Cerebellar cortex (tissue), 1 donor: ENCODE data around the gene INAFM1.
A peak's percentile ranks its signal among the peaks of the same experiment; 100 is the strongest.

Experiments
- DNase-seq: peaks from one replicate; pipeline ENCODE4 v3.0.0-alpha.2; 2015; ENCODE audit warnings: low spot score

INAFM1 gene

GRCh38 chr19:47274071-47274890 lies at the start of gene INAFM1:
Gene INAFM1, plus strand, starts transcription at chr19:47274885. Its CDS starts 35 bp downstream, at chr19:47274920.
- peak; percentile 93 for DNase-seq

DNA sequence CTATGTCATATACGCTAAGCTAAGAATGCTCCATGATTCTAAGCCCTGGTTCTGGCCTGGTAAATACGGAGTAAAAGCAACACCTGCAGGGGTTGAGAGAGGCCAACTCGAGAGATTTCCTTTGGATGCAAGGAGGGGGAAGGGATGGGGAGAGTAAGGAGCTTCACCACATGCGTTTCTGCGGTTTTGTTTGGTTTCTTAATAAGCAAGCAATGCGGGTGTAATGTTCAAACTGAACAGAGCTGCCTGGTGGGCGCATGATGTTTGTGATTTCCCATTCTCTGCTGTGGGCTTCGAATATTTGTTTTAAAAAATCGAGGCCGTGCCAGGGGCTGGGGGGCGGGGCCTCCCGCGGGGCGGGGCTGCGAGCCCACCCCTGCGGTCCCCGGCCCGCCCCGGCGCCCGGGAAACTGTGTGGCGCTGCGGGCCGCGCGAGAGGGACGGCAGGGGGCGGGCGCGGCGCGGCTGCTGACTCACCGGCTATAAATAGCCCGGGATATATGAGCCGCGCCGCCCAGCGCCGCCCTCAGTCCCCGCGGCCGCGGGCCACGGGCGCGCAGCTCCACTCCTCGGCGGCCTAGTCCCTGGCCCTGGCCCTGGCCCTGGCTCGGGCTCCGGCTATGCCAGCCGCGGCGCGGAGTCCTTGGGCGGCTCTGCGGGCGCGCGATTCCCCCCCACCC lies 48.8 kb upstream of the INAFM1 start:
- peak; percentile 87 for DNase-seq

DNA sequence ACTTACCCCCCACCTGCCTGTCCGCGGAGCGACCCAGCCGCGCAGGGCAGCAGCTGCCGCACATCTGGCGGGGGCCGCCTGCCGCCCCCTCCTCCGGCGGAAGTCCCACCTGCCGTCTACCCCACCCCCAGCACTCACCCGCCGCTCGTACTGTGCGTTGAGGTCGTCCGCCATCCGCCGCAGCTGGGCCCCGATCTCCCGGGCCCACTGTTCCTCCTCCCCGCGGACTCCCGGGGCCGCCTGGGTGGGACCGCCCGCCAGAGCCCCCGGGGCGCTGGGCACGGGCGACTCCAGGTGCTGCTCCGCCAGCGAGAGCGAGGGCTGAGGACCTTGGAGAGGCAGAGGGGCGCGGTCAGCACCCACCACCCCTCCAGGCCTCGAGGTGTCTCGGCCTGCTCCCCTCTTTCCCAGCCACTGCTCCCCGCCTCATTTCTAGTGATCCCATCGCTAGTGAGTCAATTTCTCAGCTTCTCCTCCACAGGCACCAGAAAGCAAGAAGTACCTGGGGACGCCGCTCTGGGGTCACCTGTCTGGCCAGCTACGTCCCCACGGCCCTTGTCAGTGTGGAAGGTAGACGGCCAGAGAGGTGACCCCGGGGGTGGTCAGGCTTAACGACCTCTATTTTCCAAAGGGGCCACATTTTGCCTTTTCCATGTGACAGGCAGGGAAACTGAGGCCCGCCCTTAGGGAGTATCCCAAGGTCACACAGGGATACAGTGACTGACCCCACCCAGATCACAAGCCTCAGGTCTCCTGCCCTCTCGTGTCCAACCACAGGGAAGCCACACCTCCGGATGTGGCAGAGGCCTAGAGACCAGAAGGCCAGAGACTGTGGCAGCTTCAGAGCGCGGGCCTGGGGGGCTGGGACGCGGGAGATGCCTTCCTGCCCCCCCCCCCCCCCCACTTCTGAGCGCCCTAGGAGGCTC lies 48.0 kb upstream of the INAFM1 start:
- peak; percentile 82 for DNase-seq

DNA sequence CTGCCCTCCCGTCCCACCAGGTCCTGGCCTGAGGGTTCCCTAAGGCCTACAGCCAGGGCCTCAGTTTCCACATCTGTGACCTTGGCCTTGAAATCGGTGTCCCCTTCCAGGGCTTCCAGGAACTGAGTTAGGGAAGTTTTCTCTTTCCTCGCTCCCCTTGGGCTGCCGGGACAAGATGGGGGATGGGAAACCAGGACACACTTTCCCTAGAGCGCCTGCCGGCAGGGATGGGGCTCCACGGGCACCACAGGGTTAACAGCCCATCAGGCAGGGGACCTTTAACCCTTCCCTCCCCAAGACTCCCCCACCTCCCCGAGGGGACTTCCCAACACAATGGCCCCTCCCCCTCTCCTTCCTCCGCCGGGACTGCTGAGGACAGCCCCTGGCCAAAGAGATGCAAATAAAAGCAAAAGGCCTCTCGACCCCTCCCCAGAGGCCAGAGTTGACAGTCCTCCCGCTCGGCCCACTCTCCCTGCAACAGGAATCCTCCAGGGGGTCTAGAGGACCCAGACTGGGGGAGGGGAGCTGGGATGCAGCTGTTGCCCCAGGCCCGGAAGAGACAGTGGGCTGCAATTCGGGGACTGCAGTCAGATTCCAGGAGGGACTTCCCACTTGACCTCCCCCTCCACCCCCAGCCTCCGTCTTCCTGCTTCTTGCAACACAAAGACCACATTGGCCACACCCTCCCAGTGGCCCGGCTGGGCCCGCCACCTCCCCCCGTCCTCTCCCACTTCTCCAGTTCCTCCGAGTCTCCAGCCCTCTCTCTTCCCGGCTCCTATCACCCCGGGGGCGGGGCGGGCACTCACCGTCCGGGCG lies 47.1 kb upstream of the INAFM1 start:
- peak; percentile 92 for DNase-seq

- DNase-seq = peak; percentile 59
These were observed 46.3 kb upstream of the INAFM1 start for GRCh38 chr19:47228168-47228936.

- DNase-seq = peak; percentile 66
These were observed 45.6 kb upstream of the INAFM1 start for GRCh38 chr19:47228937-47229675.

DNA sequence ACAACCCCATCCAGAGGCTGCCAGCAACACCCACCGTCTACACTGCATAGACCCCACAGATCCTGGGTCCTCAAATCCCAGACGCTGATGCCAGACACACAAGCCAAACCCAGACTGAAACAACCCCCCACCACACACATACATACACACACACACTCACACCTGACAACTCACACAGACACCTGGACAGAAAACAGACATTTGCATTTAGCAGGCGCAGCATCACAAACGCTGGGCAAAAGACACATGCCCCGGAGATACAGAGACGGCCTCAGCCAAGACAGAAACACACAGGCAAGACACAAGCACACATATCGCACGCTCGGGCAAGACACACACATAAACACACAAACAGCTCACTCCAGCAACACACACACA lies 45.0 kb upstream of the INAFM1 start:
- peak; percentile 66 for DNase-seq

DNA sequence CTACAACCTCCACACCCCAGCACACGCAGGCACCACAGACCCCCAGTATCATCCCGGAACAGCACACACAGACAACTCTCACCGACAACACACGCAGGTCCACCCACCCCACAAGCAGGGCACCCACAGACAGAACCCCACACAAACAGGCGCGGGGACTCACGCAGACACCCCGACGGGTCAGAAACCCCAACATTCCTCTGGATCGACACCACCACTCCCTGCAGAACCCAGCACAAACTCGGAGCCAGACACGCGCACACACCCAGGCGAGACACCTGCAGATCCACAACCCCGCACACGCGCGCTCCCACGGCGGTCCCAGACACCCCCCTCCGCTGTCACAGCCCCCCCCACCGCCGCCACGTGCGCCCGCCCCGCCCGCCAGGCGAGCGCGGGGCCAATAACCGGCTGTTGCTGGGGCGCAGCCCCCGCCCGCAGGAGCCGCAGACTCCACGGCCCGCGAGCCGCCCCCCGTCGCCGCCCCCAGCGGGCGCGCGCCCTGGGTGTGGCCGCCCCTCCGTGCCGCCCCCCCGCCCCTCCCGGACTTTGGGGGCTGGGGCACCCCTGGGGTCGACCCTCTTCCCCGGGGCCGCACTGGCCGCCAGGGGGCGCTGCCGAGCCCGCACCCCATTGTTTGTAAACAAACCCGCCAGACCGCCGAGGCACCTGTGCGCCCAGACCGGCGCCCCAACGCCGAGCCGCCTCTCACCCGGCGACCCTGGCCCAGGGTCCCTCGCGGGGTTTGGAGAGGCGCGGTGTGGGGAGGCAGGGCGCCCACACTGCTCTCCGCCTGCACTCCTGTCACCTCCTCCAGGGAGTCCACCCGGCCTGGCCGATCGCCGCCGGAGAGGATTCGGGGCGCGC lies 44.4 kb upstream of the INAFM1 start:
- DNase-seq = no peak

DNA sequence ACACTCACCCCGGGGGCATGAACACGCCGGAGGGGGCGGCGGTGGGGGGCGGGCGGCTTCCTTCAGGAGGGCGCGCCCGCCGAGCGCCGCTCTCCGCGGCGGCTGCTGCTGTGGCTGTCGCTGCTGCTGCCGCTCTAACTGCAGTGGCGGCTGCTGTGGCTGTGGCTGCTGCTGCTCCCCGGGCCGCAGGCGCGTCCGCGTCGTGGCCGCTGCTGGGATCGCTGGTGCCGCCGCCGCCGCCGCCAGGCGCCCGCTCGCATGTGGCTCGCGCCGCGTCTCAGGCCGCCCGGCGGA lies 43.8 kb upstream of the INAFM1 start, which contains the start of gene BBC3:
TSS of gene BBC3 (minus strand) at position 279 of the 294 bp plus-strand sequence. CDS start 2,768 bp downstream, outside the sequence.
- DNase-seq = no peak

- peak; percentile 71 for DNase-seq
These were observed 43.2 kb upstream of the INAFM1 start for GRCh38 chr19:47231215-47232054.

DNA sequence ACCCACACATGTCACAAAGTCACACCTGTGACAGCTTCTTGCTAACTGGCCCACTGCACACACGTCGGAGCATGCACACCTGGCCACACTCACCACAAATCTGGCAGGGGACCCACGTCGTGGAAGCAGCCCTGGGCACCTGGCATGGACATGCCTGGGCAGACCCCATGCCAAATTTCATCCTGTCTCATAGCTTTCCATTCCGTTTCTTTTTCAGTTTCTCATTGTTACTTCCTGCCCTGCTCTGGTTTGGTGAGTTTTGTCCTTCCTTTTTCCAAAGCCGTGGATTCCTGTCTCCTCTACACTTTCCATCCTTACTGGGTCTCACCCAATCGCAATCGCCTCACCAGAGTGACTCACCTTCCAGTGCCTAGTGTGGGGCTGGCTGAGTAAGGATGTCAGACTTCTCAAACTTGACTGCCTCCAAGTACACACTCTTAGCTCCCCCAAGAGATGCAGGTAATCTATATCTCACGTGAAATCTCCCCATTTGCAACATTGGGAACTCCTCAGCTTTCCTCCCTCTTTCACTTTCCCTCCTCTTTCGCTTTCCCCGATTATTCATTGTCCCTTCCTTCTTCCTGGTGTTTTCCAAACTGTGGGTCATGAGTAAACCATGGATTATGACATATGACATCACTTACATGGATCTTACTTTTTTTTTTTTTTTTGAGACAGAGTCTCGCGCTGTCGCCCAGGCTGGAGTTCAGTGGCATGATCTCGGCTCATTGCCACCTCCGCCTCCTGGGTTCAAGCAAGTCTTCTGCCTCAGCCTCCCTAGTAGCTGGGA lies 42.1 kb upstream of the INAFM1 start:
- DNase-seq = no peak

GRCh38 chr19:47236072-47236675 lies 38.5 kb upstream of the INAFM1 start:
- DNase-seq = no peak

GRCh38 chr19:47239152-47239551 lies 35.5 kb upstream of the INAFM1 start:
- DNase-seq = no peak

GRCh38 chr19:47239610-47240296 lies 34.9 kb upstream of the INAFM1 start:
- peak; percentile 86 for DNase-seq

DNA sequence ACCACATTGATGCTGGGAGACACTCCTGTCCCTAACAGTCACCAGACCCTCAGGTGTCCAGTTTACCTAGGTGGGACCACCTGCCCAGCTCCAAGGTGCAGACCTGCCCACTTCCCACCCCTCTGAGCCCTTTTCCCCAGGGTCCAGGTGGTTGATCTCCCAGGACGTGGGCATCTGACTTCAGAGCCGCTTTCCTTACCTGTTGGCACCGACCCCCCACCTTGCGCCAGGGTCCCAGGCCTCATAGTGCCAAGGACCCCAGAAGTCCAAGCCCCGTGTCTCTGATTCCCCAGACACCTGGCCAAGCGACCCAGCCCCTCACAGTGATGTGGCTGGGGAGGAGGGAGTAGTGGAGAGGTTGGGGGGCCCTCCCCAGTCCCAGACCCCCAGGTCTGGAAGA lies 34.1 kb upstream of the INAFM1 start:
- DNase-seq = no peak
